ENCODE measurements around the gene AP1G2.
A peak's percentile ranks its signal among the peaks of the same experiment; 100 is the strongest.
"Not testable (repeated sequence)": the region's sequence is repeated elsewhere in the genome, so short reads cannot be mapped to it uniquely, and the experiment has no call there.

AP1G2 gene

GRCh38 chr14:23539248-23540140 lies 28.1 kb downstream of the AP1G2 start:
- H3K27ac Mint-ChIP-seq: no peak overlapping the region
- DNase-seq: peak; percentile 38
- H3K9me3 Mint-ChIP-seq: no peaks in the 10 kb centered on the region
- H3K27me3 Mint-ChIP-seq: peaks cover 24% of the 10 kb centered on the region
- no peaks in the 10 kb centered on the region for H3K4me1 Mint-ChIP-seq
- H3K36me3 Mint-ChIP-seq: no peaks in the 10 kb centered on the region
- CTCF ChIA-PET: interaction anchor here (1.0 to 7.7 kb wide), 9 partner anchors 10 to 60 kb away, joined by 3 to 114 read pairs (median 5); no protein-coding TSS in a partner anchor
- no peak overlapping the region for H3K4me3 Mint-ChIP-seq

GRCh38 chr14:23538785-23539184 lies 28.8 kb downstream of the AP1G2 start:
- H3K36me3 Mint-ChIP-seq: no peaks in the 10 kb centered on the region
- H3K27ac Mint-ChIP-seq: no peak overlapping the region
- H3K4me1 Mint-ChIP-seq: no peaks in the 10 kb centered on the region
- H3K4me3 Mint-ChIP-seq: no peak overlapping the region
- no peaks in the 10 kb centered on the region for H3K9me3 Mint-ChIP-seq
- H3K27me3 Mint-ChIP-seq: peaks cover 24% of the 10 kb centered on the region
- CTCF ChIA-PET: interaction anchor here (1.1 to 7.7 kb wide), 7 partner anchors 9 to 59 kb away, joined by 3 to 114 read pairs (median 9); no protein-coding TSS in a partner anchor
- no peak for DNase-seq

- Mint-ChIP-seq H3K36me3 (no peaks in the 10 kb centered on the region), H3K27me3 (peaks cover 24% of the 10 kb centered on the region), H3K4me1 (no peaks in the 10 kb centered on the region), H3K27ac (no peak overlapping the region), H3K4me3 (no peak overlapping the region), H3K9me3 (no peaks in the 10 kb centered on the region)
- CTCF ChIA-PET: interaction anchor here (1.1 to 7.7 kb wide), 7 partner anchors 9 to 58 kb away, joined by 3 to 114 read pairs (median 9); no protein-coding TSS in a partner anchor
- no peak for DNase-seq
These were observed 29.4 kb downstream of the AP1G2 start for GRCh38 chr14:23538050-23538718.

- no peaks in the 10 kb centered on the region for H3K9me3 Mint-ChIP-seq
- H3K4me1 Mint-ChIP-seq: no peaks in the 10 kb centered on the region
- no peak overlapping the region for H3K27ac Mint-ChIP-seq
- no peaks in the 10 kb centered on the region for H3K36me3 Mint-ChIP-seq
- H3K4me3 Mint-ChIP-seq: no peak overlapping the region
- DNase-seq: no peak
- peaks cover 24% of the 10 kb centered on the region for H3K27me3 Mint-ChIP-seq
- CTCF ChIA-PET: interaction anchor here (1.5 to 7.7 kb wide), 6 partner anchors 8 to 58 kb away, joined by 4 to 114 read pairs (median 24); no protein-coding TSS in a partner anchor
These were observed 30.1 kb downstream of the AP1G2 start for GRCh38 chr14:23537351-23538049.

GRCh38 chr14:23536906-23537305 lies 30.7 kb downstream of the AP1G2 start:
- H3K4me3 Mint-ChIP-seq, H3K9me3 Mint-ChIP-seq, H3K27ac Mint-ChIP-seq, H3K36me3 Mint-ChIP-seq, DNase-seq, H3K4me1 Mint-ChIP-seq: not testable (repeated sequence)
- CTCF ChIA-PET: interaction anchor here (1.5 to 7.7 kb wide), 3 partner anchors 7 to 57 kb away, joined by 5 to 114 read pairs (median 40); no protein-coding TSS in a partner anchor
- H3K27me3 Mint-ChIP-seq: peaks cover 24% of the 10 kb centered on the region

- Mint-ChIP-seq H3K27ac (no peak overlapping the region), H3K4me1 (no peaks in the 10 kb centered on the region), H3K27me3 (peaks cover 24% of the 10 kb centered on the region), H3K4me3 (no peak overlapping the region), H3K9me3 (no peaks in the 10 kb centered on the region), H3K36me3 (no peaks in the 10 kb centered on the region)
- CTCF ChIA-PET: interaction anchor here (7.7 kb wide), 1 partner anchor 57 kb away, joined by 114 read pairs; no protein-coding TSS in a partner anchor
- DNase-seq: no peak
These were observed 31.1 kb downstream of the AP1G2 start for GRCh38 chr14:23536494-23536893.

- Mint-ChIP-seq H3K27me3 (peaks cover 24% of the 10 kb centered on the region), H3K36me3 (no peaks in the 10 kb centered on the region), H3K4me3 (no peak overlapping the region), H3K4me1 (peaks cover 3% of the 10 kb centered on the region), H3K9me3 (no peaks in the 10 kb centered on the region), H3K27ac (no peak overlapping the region)
- no peak for DNase-seq
- CTCF ChIA-PET: interaction anchor here (7.7 kb wide), 1 partner anchor 56 kb away, joined by 114 read pairs; no protein-coding TSS in a partner anchor
These were observed 31.6 kb downstream of the AP1G2 start for GRCh38 chr14:23535943-23536342.

- DNase-seq: no peak
- H3K27me3 Mint-ChIP-seq: peaks cover 12% of the 10 kb centered on the region
- H3K9me3 Mint-ChIP-seq: no peaks in the 10 kb centered on the region
- CTCF ChIA-PET: interaction anchor here (0.7 kb wide), 1 partner anchor 55 kb away, joined by 3 read pairs; no protein-coding TSS in a partner anchor
- peaks cover 10% of the 10 kb centered on the region for H3K4me1 Mint-ChIP-seq
- H3K4me3 Mint-ChIP-seq: no peak overlapping the region
- H3K36me3 Mint-ChIP-seq: no peaks in the 10 kb centered on the region
- no peak overlapping the region for H3K27ac Mint-ChIP-seq
These were observed 33.7 kb downstream of the AP1G2 start for GRCh38 chr14:23533652-23534435.

- Mint-ChIP-seq H3K36me3 (no peaks in the 10 kb centered on the region), H3K27me3 (peaks cover 4% of the 10 kb centered on the region), H3K9me3 (no peaks in the 10 kb centered on the region), H3K4me1 (peaks cover 10% of the 10 kb centered on the region), H3K4me3 (no peak overlapping the region), H3K27ac (no peak overlapping the region)
- DNase-seq: no peak
- CTCF ChIA-PET: no interaction called here
These were observed 34.9 kb downstream of the AP1G2 start for GRCh38 chr14:23532658-23533057.

- DNase-seq: no peak
- no peaks in the 10 kb centered on the region for H3K9me3 Mint-ChIP-seq
- no peaks in the 10 kb centered on the region for H3K36me3 Mint-ChIP-seq
- CTCF ChIA-PET: interaction anchor here (1.3 to 4.0 kb wide), 3 partner anchors 9 to 29 kb away, joined by 3 to 40 read pairs (median 5); no protein-coding TSS in a partner anchor
- H3K4me3 Mint-ChIP-seq: no peak overlapping the region
- peaks cover 10% of the 10 kb centered on the region for H3K4me1 Mint-ChIP-seq
- no peak overlapping the region for H3K27ac Mint-ChIP-seq
- no peaks in the 10 kb centered on the region for H3K27me3 Mint-ChIP-seq
These were observed 36.2 kb downstream of the AP1G2 start for GRCh38 chr14:23531391-23531790.

GRCh38 chr14:23530375-23531055 lies 37.1 kb downstream of the AP1G2 start:
- Mint-ChIP-seq H3K9me3 (no peaks in the 10 kb centered on the region), H3K4me3 (no peak overlapping the region), H3K27me3 (no peaks in the 10 kb centered on the region), H3K27ac (no peak overlapping the region), H3K4me1 (peaks cover 10% of the 10 kb centered on the region), H3K36me3 (no peaks in the 10 kb centered on the region)
- DNase-seq: no peak
- CTCF ChIA-PET: interaction anchor here (1.0 to 4.0 kb wide), 4 partner anchors 9 to 228 kb away, joined by 3 to 40 read pairs (median 4); partner anchors contain the start of gene PPP1R3E

- no peaks in the 10 kb centered on the region for H3K9me3 Mint-ChIP-seq
- CTCF ChIA-PET: interaction anchor here (4.0 kb wide), 1 partner anchor 11 kb away, joined by 40 read pairs; no protein-coding TSS in a partner anchor
These were observed 38.6 kb downstream of the AP1G2 start for GRCh38 chr14:23529016-23529415.

More at GRCh38 chr14:23529016-23529415, 38.6 kb downstream of the AP1G2 start:
- H3K4me1 Mint-ChIP-seq: peaks cover 10% of the 10 kb centered on the region
- no peak overlapping the region for H3K27ac Mint-ChIP-seq
- no peak for DNase-seq
- no peak overlapping the region for H3K4me3 Mint-ChIP-seq
- H3K36me3 Mint-ChIP-seq: no peaks in the 10 kb centered on the region
- H3K27me3 Mint-ChIP-seq: no peaks in the 10 kb centered on the region
